ENCODE results near the gene ZNRF2.
A peak's percentile ranks its signal among the peaks of the same experiment; 100 is the strongest.

ZNRF2 gene

GRCh38 chr7:30284298-30285066 is at the start of gene ZNRF2:
Gene ZNRF2 (plus strand): TSS chr7:30284597. CDS start chr7:30285358, 761 bp downstream.
- peak; percentile 100 for DNase-seq (ENCODE audit: low read depth)
- TF ChIP-seq CTCF (IDR thresholded peaks at IDR 0.05; ENCODE audit: insufficient read depth, low read depth, low read length, missing control alignments), result peak; percentile 45
- peak within 1 kb of the TSS; percentile 66 for H3K4me3 ChIP-seq (ENCODE audit: low read depth, low read length)

- no peak for TF ChIP-seq CTCF (IDR thresholded peaks at IDR 0.05; ENCODE audit: insufficient read depth, low read depth, low read length, missing control alignments)
- peak; percentile 37 for DNase-seq (ENCODE audit: low read depth)
- H3K4me3 ChIP-seq (ENCODE audit: low read depth, low read length), result no peak overlapping the region
These were observed 47.1 kb upstream of the ZNRF2 start for GRCh38 chr7:30237271-30237695.

- H3K4me3 ChIP-seq (ENCODE audit: low read depth, low read length), result no peak overlapping the region
- DNase-seq (ENCODE audit: low read depth), result peak; percentile 73
- TF ChIP-seq CTCF (IDR thresholded peaks at IDR 0.05; ENCODE audit: insufficient read depth, low read depth, low read length, missing control alignments), result no peak
These were observed 45.5 kb upstream of the ZNRF2 start for GRCh38 chr7:30238721-30239441.

GRCh38 chr7:30240106-30240800 is 44.1 kb upstream of the ZNRF2 start:
- DNase-seq (ENCODE audit: low read depth), result peak; percentile 40
- H3K4me3 ChIP-seq (ENCODE audit: low read depth, low read length), result no peak overlapping the region
- no peak for TF ChIP-seq CTCF (IDR thresholded peaks at IDR 0.05; ENCODE audit: insufficient read depth, low read depth, low read length, missing control alignments)

- no peak overlapping the region for H3K4me3 ChIP-seq (ENCODE audit: low read depth, low read length)
- no peak for TF ChIP-seq CTCF (IDR thresholded peaks at IDR 0.05; ENCODE audit: insufficient read depth, low read depth, low read length, missing control alignments)
- peak; percentile 15 for DNase-seq (ENCODE audit: low read depth)
These were observed 42.6 kb upstream of the ZNRF2 start for GRCh38 chr7:30241767-30242166.

- DNase-seq (ENCODE audit: low read depth), result no peak
- no peak for TF ChIP-seq CTCF (IDR thresholded peaks at IDR 0.05; ENCODE audit: insufficient read depth, low read depth, low read length, missing control alignments)
- no peak overlapping the region for H3K4me3 ChIP-seq (ENCODE audit: low read depth, low read length)
These were observed 40.1 kb upstream of the ZNRF2 start for GRCh38 chr7:30244340-30244739.

All from GM12865 (cell line).